GM12878 (cell line): ENCODE data around the gene MED25. TPM values are rescaled to one million over a fixed set of nuclear protein-coding genes. Genes with fewer than 3 reads are reported as not detected.

ENCODE experiments used
- CBX5 ChIP-seq: sonication (generic); IDR thresholded peaks from 2 replicates; pipeline ENCODE4 v1.6.1; 2016; ENCODE audit warnings: low read depth, moderate library complexity, mild to moderate bottlenecking, inconsistent platforms
- CHD2 ChIP-seq: IDR thresholded peaks from 2 replicates; pipeline ENCODE4 v1.6.1; 2011; ENCODE audit warnings: low read depth, low read length, improper control_type of control experiment, borderline replicate concordance
- EP300 ChIP-seq, 2 experiments: fragments of 150-350 bp in 1 of 2; IDR thresholded peaks; 2 replicates each; pipeline ENCODE4 v1.6.1; 2011 to 2012; ENCODE audit warnings: low read depth in 2 of 2, low read length in 2 of 2, borderline replicate concordance in 1 of 2, improper control_type of control experiment in 1 of 2, inconsistent platforms in 1 of 2; ENCODE audit not compliant: control insufficient read depth in 1 of 2
- KDM1A ChIP-seq: fragments of 200-600 bp; sonication (generic); IDR thresholded peaks from 2 replicates; pipeline ENCODE4 v1.6.1; 2016; ENCODE audit warnings: borderline replicate concordance
- MTA2 ChIP-seq: fragments of 450-650 bp; IDR thresholded peaks from 2 replicates; pipeline ENCODE4 v1.6.1; 2016; ENCODE audit warnings: low read depth, mild to moderate bottlenecking, moderate library complexity
- NBN ChIP-seq: fragments of 450-650 bp; IDR thresholded peaks from 2 replicates; pipeline ENCODE4 v1.6.1; 2016
- NR2C1 ChIP-seq: fragments of 450-650 bp; IDR thresholded peaks from 2 replicates; pipeline ENCODE4 v1.6.1; 2017; ENCODE audit warnings: antibody characterized with exemption, mild to moderate bottlenecking, moderate library complexity
- NR2C2 ChIP-seq: IDR thresholded peaks from 2 replicates; pipeline ENCODE4 v1.6.1; 2011; ENCODE audit warnings: borderline replicate concordance, low read depth; ENCODE audit not compliant: control insufficient read depth, insufficient read length
- POLR2A ChIP-seq: IDR thresholded peaks from 2 replicates; pipeline ENCODE4 v1.6.1; 2011; ENCODE audit warnings: low read depth, mild to moderate bottlenecking, low read length
- POLR2AphosphoS5 ChIP-seq: IDR thresholded peaks from 2 replicates; pipeline ENCODE4 v1.6.1; 2011; ENCODE audit warnings: mild to moderate bottlenecking, low read length, inconsistent platforms
- RCOR1 ChIP-seq: conservative IDR thresholded peaks from 2 replicates; pipeline ENCODE4 v1.6.1; 2012; ENCODE audit warnings: low read depth, low read length, improper control_type of control experiment
- RUNX3 ChIP-seq: IDR thresholded peaks from 2 replicates; pipeline ENCODE4 v1.6.1; 2012; ENCODE audit warnings: low read length, inconsistent platforms
- SIN3A ChIP-seq: IDR thresholded peaks from 2 replicates; pipeline ENCODE4 v1.6.1; 2012; ENCODE audit warnings: low read depth, low read length, improper control_type of control experiment
- SKIL ChIP-seq: fragments of 450-650 bp; IDR thresholded peaks from 2 replicates; pipeline ENCODE4 v1.6.1; 2017; ENCODE audit warnings: mild to moderate bottlenecking, low read depth, inconsistent platforms; ENCODE audit not compliant: poor library complexity, severe bottlenecking
- SPI1 ChIP-seq: IDR thresholded peaks from 2 replicates; pipeline ENCODE4 v1.6.1; 2011; ENCODE audit warnings: low read depth, mild to moderate bottlenecking, low read length, moderate library complexity, borderline replicate concordance; ENCODE audit not compliant: insufficient read depth
- SREBF1 ChIP-seq: IDR thresholded peaks from 2 replicates; pipeline ENCODE4 v1.6.1; 2012; ENCODE audit warnings: mild to moderate bottlenecking, low read length
- STAT3 ChIP-seq: IDR thresholded peaks from 2 replicates; pipeline ENCODE4 v1.6.1; 2011; ENCODE audit warnings: low read depth, low read length, improper control_type of control experiment
- ZBED1 ChIP-seq: IDR thresholded peaks from 2 replicates; pipeline ENCODE4 v1.6.1; 2016; ENCODE audit warnings: borderline replicate concordance
- ZNF207 ChIP-seq: fragments of 450-650 bp; IDR thresholded peaks from 2 replicates; pipeline ENCODE4 v1.6.1; 2014; ENCODE audit warnings: antibody characterized with exemption, mild to moderate bottlenecking, borderline replicate concordance
- ZNF274 ChIP-seq: IDR thresholded peaks from one replicate; pipeline ENCODE4 v1.8.0; 2011; ENCODE audit not compliant: insufficient read length, insufficient read depth
- ZNF384 ChIP-seq: IDR thresholded peaks from 2 replicates; pipeline ENCODE4 v1.6.1; 2012; ENCODE audit warnings: low read depth, mild to moderate bottlenecking, low read length, improper control_type of control experiment, borderline replicate concordance
- ZNF622 ChIP-seq: fragments of 450-650 bp; IDR thresholded peaks from 2 replicates; pipeline ENCODE4 v1.6.1; 2017; ENCODE audit warnings: mild to moderate bottlenecking, inconsistent platforms
- ZSCAN29 ChIP-seq: fragments of 450-650 bp; IDR thresholded peaks from 2 replicates; pipeline ENCODE4 v1.6.1; 2017; ENCODE audit warnings: mild to moderate bottlenecking, moderate library complexity
- polyA plus RNA-seq, 11 experiments: library from polyadenylated mRNA; depleted of rRNA in 4 of 11; unstranded in 6 of 11; stranded (reverse) in 5 of 11; fragments of >200 nt; fragmentation: Nextera tagmentation in 4 of 11; fragmentation: Illumina TruSeq in 1 of 11; extraction: Ambion mirVana in 4 of 11; extraction: Trizol in 1 of 11; gene quantifications; 1 replicate in 1 of 11; 2 replicates in 10 of 11; pipeline versions ENCODE4 v1.2.1 to v1.2.3, GENCODE V29; 2011 to 2016; ENCODE audit warnings: inconsistent platforms in 2 of 11, missing spikeins in 2 of 11, low read depth in 1 of 11
- total RNA-seq, 4 experiments: library from RNA; depleted of rRNA in 3 of 4; stranded (reverse); fragments of >200 nt in 3 of 4; fragmentation: Illumina TruSeq in 1 of 4; extraction: Trizol in 1 of 4; gene quantifications; 2 replicates each; pipeline versions ENCODE4 v1.2.1 to v1.2.3, GENCODE V29; 2013 to 2021
- TF ChIP-seq, protein P1 (sequence below): fragments of 450-650 bp; IDR thresholded peaks from 2 replicates; pipeline ENCODE4 v1.6.1; 2016; ENCODE audit warnings: mild to moderate bottlenecking
- TF ChIP-seq, protein P2 (sequence below): fragments of 450-650 bp; formaldehyde crosslinking; IDR thresholded peaks from 2 replicates; pipeline ENCODE4 v1.5.0; 2022; ENCODE audit warnings: mild to moderate bottlenecking, missing genetic modification characterization

Gene MED25
- total and polyA plus RNA-seq, 10 of the 15 experiments (the other 5 are each of a cell fraction or from before 2014, with no cell fraction given): 3.5 to 53.9 (median 17.1) TPM

GRCh38 chr19:49866933-49867782 is 49.1 kb downstream of the MED25 start, which contains the start of gene PNKP (continued):
- TF ChIP-seq MTA2 (no peak), EP300 (IDR thresholded peaks at IDR 0.05; ENCODE audit: borderline replicate concordance in 1 of 2, control insufficient read depth in 1 of 2, low read depth in 2 of 2, low read length in 2 of 2) (no peak), NR2C2 (no peak), SIN3A (peak; percentile 77; the same call in 1 of the 2 replicates), KDM1A (no peak), STAT3 (no peak), RCOR1 (no peak), ZNF622 (no peak), SPI1 (peak; percentile 31; the same call in 1 of the 2 replicates), SKIL (no peak), ZNF274 (no peak), SREBF1 (no peak), ZBED1 (no peak), CHD2 (peak; percentile 73), NR2C1 (peak; percentile 84), ZNF207 (peak; percentile 54; the same call in 1 of the 2 replicates), ZSCAN29 (no peak), POLR2AphosphoS5 (peak; percentile 85), NBN (peak; percentile 93), POLR2A (peak; percentile 96), ZNF384 (no peak), CBX5 (no peak), RUNX3 (peak; percentile 44; the same call in 1 of the 2 replicates)
- TF ChIP-seq, protein P1, sequence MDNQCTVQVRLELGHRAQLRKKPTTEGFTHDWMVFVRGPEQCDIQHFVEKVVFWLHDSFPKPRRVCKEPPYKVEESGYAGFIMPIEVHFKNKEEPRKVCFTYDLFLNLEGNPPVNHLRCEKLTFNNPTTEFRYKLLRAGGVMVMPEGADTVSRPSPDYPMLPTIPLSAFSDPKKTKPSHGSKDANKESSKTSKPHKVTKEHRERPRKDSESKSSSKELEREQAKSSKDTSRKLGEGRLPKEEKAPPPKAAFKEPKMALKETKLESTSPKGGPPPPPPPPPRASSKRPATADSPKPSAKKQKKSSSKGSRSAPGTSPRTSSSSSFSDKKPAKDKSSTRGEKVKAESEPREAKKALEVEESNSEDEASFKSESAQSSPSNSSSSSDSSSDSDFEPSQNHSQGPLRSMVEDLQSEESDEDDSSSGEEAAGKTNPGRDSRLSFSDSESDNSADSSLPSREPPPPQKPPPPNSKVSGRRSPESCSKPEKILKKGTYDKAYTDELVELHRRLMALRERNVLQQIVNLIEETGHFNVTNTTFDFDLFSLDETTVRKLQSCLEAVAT: no peak
- TF ChIP-seq, protein P2, sequence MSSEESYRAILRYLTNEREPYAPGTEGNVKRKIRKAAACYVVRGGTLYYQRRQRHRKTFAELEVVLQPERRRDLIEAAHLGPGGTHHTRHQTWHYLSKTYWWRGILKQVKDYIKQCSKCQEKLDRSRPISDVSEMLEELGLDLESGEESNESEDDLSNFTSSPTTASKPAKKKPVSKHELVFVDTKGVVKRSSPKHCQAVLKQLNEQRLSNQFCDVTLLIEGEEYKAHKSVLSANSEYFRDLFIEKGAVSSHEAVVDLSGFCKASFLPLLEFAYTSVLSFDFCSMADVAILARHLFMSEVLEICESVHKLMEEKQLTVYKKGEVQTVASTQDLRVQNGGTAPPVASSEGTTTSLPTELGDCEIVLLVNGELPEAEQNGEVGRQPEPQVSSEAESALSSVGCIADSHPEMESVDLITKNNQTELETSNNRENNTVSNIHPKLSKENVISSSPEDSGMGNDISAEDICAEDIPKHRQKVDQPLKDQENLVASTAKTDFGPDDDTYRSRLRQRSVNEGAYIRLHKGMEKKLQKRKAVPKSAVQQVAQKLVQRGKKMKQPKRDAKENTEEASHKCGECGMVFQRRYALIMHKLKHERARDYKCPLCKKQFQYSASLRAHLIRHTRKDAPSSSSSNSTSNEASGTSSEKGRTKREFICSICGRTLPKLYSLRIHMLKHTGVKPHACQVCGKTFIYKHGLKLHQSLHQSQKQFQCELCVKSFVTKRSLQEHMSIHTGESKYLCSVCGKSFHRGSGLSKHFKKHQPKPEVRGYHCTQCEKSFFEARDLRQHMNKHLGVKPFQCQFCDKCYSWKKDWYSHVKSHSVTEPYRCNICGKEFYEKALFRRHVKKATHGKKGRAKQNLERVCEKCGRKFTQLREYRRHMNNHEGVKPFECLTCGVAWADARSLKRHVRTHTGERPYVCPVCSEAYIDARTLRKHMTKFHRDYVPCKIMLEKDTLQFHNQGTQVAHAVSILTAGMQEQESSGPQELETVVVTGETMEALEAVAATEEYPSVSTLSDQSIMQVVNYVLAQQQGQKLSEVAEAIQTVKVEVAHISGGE (CRISPR knock-in tag): peak; percentile 58
